GM12872 (cell line): ENCODE results near the gene RUNDC1.
A peak's percentile ranks its signal among the peaks of the same experiment; 100 is the strongest.

Experiments used
- CTCF ChIP-seq: IDR thresholded peaks from 3 replicates; pipeline ENCODE4 v1.5.1; 2011; ENCODE audit warnings: low read depth, mild to moderate bottlenecking, low read length, moderate library complexity; ENCODE audit not compliant: insufficient read depth

Gene RUNDC1

GRCh38 chr17:43019418-43019817, 39.1 kb downstream of the RUNDC1 start:
- TF ChIP-seq CTCF: no peak

- no peak for TF ChIP-seq CTCF
Observed at GRCh38 chr17:43020030-43020621, 39.8 kb downstream of the RUNDC1 start.

DNA sequence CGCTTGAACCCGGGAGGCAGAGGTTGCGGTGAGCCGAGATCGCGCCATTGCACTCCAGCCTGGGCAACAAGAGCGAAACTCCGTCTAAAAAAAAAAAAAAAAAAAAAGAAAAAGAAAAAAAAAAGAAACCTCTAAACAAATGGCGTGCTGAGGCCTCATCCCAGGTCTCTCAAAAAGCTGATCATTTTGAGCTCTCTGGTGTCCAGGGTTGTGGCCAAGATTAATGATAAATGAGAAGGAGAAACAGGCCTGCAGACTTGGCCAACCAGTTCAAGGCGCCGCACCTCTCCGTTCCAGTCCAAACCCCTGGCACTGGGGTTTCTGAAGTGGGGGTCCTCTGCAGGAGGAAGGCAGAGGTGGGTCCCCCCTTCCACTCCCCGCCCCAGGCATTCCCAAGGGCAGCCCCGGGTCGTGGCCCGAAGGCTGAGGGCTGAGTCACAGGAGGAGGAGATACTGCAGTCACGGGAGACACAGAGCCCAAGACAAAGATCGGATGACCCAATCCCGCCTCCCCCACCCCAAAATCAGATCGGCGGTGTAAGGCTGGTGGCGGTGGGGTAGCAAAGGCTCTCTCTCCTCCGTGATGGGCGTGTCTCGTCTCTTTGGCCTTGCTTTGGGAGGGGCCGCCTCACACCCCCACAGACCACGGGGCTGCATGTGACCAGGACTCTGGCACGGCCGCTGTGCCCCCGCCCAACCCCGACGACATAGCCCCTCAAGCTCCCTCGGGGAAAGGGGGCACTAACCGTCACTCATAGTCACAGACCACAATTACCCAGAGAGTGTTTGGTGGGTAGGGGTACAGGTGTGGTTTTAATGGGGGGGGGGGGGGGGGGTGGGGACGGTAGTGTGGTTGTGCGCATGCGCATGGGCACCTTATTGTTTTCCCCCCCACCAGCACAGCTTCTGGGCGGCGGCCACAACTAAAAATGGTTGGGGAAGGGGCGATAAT, 40.7 kb downstream of the RUNDC1 start:
- no peak for TF ChIP-seq CTCF

DNA sequence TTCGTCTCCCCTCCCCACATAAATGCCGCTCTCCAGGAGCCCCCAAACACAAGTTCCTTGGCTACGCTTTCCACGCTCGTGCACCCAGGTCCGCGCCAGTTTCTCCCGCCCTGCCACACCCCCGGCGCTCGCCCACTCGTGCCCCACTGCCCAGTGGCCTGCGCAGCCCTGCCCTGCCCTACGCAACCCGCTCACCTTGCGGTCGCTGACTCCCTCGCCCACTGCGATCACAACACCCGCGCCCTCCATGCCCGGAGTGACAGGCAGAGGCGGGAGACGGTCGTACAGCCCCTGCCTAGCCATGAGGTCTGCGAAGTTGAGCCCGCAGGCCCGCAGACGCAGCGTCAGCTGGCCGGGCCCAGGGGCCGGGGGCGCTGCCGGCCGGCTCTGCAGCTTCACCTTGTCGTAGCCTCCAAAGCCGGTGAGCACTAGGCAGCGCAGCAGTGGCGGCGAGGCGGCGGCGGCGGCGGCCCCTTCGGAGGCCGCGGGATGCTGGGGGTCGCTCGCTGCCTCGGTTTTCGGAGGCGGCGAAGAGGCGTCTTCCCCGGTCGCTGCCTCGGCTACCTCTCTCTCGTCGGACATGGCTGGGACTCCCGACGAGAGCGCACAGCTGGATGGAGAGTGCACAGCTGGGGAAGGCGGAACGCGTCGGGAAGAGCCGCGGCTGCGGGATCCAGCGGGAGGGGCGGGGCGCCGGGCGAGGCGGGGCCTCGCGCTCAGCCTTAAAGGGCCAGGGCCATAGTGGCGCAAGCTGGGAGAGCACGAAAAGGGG, 41.6 kb downstream of the RUNDC1 start, which contains the start of gene VAT1:
Gene VAT1, minus strand, starts transcription at position 645 of the 772 bp plus-strand sequence. Its CDS starts 63 bp downstream, at position 582.
- TF ChIP-seq CTCF: no peak

DNA sequence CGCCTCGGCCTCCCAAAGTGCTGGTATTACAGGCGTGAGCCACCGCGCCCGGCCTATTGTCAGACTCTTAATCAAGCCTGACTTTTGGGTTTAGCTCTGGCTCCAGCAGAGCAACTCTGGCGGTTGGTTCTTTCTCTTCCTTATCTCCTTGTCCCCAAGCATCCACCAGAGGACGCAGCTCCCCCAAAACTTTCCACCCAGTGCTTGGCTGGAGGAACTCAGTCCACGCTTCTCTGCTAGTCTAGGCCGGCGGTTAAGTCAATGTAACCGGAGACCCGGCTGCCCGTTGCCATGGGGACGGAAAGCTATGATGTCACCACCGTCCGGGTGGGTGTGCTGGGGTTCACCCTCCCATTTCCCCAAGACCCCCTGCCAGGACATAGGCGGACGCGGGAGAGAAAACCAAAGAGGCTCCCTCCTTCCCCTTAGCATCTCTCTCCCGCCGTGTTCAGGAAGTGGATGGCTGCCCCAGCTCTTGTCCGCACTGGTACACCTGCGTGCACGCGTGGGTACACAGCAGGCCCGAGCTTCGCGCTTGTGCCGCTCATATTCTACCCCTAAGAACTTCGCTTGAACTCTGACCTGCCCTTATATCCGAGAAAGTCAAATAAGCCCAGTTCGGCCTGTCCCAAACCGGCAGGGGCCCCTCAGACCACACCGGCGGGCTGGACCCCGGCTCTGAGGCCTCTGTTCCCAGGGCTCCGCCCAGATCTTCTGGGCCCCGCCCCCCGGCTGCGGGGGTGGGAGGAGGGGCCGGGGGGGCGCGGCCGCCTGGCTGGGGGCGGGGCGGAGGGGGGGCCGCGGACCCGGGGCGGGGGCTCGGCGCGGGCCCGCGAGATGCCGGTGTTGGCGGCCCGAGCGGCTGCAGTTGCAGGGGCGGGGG, 44.3 kb downstream of the RUNDC1 start, which contains the start of gene RND2:
Gene RND2, plus strand, starts transcription at position 825 of the 883 bp plus-strand sequence. CDS start 117 bp downstream, outside the sequence.
- peak; percentile 82 for TF ChIP-seq CTCF

- no peak for TF ChIP-seq CTCF
Observed at GRCh38 chr17:43025290-43025657, 44.9 kb downstream of the RUNDC1 start.
